Stimulated activated CD8-positive, alpha-beta memory T cell treated with anti-CD3 and anti-CD28 coated beads, Interleukin-15, amount 100 ng/mL, for 1 hour (primary cell): Measurements from ENCODE around the gene CDC5L.

Source experiments
- DNase-seq: peaks from one replicate; pipeline ENCODE4 v3.0.0-alpha.2; 2020; ENCODE audit warnings: low read depth

CDC5L gene

DNA sequence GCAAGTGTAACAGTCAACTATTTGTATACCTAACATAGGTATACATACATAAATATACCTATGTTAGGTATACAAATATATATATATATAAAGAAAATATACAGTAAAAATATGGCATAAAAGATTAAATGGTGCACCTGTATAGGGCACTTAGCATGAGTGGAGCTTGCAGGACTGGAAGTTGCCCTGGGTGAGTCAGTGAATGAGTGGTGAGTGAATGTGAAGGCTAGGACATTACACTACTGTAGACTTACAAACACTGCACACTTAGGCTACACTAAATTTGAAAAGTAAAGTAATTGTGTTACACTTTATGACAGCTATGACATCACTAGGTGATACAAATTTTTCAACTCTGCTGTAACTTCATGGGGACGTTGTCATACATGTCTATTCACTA is 65.6 kb downstream of the CDC5L start:
- DNase-seq, result no peak

DNA sequence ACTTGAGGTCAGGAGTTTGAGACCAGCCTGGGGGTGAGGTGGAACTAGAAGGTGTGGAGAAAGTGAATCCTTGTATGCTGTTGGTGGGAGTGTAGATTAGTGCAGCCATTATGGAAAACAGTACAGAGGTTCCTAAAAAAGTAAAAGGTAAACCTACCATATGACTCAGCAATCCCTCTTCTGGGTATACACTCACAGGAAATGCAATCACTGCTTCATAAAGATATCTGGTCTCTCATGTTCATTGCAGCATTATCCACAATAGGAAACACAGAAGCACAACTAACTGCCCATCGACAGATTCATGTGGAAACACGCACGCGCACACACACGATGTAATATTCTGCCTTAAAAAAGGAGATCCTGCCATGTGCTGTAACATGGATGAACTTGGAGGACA is 66.7 kb downstream of the CDC5L start:
- no peak for DNase-seq

DNA sequence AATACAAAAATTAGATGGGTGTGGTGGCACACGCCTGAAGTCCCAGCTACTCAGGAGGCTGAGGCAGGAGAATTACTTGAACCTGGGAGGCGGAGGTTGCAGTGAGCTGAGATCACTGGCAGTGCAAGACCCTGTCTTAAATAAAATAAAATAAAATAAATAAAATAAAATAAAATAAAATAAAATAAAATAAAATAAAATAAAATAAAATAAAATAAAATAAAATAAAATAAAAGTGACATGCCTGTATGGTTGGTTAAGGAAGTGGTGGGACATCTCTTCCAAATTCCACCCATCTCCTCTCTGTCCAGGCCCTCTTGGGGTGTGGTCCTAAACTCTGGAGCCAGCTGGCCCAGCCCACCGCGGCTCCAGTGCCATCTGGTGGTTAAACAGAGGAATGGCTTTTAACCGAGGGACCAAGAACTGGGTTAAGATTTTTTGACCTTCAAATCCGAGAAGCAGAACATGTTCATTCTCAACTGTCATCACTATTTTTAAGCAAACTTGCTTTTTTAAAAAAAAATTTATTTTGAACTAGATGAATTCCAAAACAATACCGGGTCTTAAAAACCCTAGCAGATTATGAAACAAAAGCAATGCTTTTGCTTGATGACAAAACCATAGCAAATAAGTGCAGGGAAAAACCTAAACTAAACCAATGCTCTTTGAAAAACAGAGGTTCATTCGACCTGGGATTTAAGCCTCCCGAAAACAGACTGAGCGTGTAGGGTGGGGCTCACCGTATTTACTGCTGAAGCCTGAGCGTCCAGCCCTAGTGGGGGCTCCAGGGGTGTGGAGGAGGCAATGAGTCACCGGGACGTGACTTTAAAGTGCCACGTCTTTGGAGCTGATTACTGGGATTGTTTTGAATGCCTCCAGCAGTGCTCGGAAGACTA is 68.8 kb downstream of the CDC5L start:
- DNase-seq, result no peak

DNA sequence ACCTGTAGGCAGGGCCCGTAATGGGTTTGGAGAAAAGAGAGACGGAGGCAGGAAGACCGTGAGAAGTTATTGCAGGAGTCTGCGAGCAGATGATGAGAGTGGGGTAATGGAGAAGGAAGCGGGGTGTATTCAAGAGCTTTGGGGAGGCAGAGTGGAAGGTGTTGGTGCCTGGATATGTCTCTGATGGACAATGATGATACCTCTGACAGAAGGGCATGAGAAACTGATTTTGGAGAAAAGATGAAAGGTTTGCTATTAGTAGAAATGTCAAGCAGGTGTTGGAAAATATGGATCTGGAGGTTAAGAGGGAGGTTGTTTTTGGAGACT is 69.4 kb downstream of the CDC5L start:
- no peak for DNase-seq

DNA sequence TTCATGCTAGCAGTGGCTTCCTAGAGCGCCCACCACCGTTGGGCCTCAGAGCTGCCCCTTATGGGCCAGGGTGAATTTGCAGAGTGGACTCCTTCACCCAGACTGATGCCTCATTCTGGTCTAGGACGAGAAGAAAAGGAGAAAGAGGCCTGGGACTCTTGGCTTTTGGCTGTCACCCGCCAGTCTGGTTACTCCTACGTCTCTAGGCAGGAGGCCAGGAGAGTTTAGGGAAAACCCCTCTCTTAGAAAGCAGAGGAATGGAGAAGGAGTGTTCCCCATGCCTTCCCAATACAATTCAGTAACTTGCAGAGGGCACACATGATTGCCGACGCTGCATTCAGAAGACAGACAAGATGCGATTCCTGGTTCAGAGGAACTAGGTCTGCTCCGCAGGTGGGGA is 70.1 kb downstream of the CDC5L start:
- no peak for DNase-seq

DNA sequence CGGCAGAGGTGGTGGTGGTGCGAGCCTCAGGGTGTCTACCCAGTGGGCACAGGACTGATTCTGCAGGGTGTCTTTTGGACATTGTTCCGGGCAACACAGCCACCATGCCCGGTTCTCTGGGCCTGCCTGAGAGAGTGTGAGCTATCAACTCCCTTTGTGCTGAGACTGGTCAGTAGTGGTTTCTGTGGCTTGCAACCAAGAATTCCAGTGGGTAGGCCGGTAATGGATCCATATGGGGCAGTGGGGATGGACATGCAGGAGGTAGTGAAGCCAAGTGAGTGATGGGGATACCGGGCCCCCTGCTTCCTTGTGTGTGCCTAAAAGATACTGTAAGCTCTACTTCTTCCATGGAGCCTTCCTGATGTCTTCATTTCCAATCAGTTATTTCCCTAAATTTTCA is 71.0 kb downstream of the CDC5L start:
- no peak for DNase-seq

DNA sequence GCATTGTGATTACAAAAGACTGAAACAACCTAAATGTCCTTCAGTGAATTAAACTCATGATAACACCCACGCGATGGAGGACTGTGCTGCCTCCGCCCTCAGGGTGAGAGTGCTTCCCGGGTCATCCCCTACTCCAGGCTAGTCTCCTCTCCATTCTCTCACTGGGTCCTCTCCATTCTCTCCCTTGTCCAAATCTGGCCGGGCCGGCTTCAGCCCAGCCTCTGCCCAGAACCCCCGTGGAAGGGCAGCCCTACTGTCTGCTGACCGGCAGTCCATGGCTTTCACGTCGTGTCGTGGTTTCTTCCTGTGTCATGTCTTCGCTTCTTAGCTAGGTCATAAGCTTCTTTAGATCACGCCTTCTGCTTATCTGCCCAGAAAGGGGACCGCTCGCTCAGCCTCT is 74.8 kb downstream of the CDC5L start:
- no peak for DNase-seq

DNA sequence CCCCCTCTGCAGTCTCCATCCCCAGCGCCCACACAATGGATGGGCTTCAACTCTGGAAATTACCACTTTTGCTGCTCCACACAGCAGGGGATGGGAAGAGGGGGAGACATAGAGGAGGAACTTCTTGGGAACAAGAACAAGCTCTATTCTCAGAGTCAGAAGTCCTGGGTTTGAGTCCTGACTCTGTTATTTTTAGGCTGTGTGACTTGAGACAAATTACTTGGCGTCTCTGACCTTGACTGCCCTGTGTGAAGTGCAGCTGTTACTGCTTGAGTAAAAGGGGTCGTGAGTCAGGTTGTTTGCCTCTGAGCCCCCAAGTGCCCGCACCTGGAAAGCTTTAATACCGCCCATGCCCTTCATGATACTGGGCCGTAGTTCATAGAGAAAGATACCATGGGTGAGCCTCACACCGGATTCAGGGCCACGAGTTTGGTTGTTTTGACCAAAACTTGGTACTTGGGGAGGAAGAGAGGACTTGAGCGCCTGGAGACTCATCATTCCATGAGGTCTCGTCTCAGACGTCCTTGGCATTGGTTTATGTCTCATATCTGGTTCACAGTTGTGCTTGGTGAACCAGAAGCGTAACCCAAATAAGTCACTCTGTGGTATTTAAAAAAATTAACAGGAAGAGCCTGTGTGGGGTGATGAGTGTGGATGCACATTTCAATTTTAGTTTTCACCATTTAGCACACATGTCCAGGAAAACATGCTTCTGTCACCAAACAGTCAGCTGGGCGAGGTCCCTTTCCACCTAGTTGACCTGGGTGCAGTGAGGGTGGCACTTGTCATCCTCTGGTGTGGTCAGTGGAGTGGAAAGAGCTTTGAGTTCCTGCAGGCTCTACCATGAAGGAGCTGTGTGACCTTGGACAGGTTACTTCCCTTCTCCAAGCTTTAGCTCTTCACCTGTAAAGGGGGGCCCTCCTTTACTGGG is 75.6 kb downstream of the CDC5L start:
- DNase-seq, result no peak

DNA sequence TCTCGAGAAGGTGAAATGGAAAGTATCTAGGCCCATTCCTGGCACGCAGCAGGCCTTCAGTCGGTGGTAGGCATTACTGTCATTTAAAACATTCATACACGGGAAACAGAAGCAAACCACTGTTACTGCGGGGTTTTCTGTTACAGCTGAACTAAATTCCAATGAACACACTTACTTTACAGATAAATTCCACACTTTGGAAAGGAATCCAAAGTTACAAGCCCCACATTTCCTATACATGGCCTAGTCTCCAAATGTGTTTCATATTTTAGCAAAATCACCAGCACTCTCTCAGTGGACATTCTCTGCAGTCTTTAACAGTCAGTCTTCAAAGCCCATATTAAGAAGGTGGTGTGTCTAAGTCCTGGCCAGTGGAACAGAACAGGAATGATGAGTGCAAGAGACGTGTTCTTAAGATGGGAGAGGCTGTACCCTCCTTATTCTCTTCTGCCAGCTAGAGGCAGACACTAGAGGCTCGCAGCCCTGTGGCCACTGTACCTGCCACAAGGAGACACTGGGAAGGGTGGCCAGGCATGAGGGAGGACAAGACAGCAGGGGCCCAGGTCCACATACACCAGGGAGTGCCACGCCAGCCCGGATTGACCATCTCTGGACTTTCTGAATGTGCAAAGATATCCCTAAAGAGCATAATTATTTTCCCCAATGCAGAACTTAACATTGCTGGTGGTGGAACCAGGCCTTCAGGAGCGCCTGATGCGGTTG is 76.4 kb downstream of the CDC5L start:
- DNase-seq, result no peak

DNA sequence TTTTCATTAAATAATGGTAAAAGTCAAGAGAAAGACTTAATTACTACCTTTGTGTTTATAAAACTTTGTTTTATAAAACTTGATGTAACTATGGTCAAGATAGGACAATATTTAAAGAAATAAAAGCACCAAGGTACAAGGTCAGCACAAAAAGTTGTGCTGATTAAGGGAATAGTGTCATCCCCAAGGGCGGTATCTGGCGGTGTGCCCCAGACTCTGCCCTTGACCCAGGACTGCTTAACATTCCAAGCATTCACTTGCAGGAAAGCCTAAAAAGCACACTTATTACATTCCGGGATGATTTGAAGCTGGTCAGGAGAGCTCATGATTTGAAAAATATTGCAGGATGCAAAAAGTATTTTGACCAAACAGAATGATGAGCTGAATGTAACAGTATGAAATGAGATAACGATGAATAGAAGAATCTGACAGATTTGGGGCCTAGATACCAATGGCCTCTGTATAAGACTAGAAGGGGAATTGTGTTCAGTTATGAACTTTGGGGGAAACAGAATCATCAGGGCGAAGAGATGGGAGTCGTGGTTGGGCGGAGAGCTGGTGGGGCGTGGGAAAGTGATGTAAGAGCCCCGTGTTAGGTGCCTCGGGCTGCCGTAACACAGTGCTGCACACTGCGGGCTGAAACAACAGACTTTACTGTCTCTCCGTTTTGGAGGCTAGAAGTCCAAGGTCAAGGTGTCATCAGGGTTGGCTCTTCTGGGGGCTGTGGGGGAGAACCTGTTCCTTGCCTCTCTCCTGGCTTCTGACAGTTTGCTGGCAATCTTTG is 77.2 kb downstream of the CDC5L start:
- no peak for DNase-seq

DNA sequence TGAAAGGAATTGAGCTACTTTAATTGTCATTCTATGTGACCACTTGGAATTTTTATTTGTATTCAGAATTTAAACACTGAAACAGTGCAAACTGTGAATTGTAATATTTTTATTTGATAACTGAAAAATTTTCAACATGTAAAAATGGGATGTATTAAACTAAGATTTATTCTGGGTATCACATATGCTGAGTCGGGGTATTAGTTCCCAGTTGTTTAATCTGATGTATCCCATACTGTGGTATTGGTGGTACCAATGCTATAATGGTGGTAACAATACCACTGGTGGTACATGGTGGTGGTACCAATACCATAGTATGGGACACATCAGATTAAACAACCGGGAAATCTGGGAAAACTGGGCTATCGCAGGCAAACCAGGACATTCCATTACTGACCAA is 79.4 kb downstream of the CDC5L start:
- DNase-seq, result no peak

DNA sequence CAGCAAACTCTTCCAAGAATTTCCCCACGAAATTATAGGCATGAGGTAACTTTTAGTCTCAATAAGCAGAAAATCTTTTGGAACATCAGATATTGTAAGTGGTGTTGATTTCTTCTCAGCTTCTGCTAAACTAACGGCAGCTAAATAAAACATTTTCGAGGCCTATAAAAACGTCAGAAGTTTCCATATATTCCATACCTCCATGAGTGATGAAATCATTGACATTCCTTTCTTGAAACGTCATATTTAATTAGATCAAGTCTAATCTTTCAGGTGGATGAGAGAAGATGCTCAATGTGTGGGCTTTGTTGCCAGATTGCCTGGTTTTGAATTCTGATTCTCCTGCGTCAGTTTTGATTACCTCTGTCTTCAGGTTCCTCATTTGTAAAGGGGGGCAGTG is 81.3 kb downstream of the CDC5L start:
- no peak for DNase-seq

DNA sequence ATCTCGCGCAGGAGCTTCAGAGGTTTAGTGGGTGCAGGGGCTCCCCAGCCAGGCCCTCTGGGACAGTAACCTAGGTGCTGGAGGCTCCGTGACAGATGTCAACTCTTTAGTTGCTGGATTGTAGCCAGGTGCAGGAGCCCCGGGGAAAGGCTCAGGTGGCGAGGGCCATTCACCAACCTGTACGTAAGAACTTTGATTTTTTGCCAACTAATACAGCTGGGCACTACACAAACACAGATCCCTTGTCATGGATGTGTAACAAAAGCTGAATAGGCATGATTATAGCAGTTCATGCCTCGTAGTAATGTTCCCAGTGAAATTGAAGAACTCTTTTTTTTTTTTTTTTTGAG is 82.6 kb downstream of the CDC5L start:
- DNase-seq, result no peak

DNA sequence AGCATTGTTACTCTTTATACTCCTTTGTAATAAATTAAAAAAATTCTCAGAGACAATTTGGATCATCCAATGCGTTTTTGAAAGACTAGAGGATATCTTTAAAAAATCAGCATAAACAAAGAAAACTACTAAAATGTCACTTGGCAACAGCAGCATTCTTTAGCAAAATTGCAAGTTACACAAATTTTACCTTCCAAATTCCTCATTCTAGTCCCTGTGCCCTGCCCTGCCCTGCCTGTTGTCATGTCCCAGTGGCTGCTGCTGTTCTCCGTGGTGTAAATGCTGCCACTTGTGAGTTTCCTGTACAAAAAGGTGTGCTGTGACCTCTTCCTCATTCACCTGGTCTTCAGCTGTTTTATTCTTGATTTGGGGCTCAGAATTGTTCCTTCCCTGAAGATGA is 83.2 kb downstream of the CDC5L start:
- no peak for DNase-seq

DNA sequence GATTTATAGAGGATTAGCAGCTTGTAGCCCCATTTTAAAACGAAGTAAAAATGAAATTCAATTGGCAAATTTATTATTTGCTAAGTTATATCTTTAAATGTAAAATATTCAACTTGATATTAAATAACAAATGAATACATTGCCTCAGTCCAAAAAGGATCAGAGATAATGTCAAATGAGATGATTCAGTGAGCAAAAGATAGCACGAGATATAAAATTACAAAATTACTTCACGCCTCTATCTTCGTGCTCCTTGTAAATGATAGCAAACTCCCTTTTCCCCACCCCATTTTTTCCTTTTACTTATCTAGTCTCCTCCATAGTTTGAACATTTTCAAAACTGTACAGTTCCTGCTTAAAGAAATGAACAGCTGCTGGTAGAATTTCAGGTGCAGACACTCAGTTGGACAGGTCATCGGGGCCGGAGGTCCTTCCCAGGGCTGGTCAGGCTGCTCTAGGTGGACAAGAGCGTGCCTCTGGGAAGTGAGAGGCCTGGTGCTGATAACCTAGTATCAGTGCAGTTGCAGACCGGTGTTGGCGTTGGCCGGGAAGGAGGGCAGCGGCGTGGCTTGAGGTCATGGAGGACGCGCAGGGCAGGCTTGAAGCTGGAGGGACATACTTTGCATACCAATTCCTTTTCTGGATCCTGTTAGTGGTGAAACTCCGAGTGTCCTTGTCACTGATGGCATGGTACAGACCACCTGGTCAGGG is 83.9 kb downstream of the CDC5L start:
- DNase-seq, result no peak

DNA sequence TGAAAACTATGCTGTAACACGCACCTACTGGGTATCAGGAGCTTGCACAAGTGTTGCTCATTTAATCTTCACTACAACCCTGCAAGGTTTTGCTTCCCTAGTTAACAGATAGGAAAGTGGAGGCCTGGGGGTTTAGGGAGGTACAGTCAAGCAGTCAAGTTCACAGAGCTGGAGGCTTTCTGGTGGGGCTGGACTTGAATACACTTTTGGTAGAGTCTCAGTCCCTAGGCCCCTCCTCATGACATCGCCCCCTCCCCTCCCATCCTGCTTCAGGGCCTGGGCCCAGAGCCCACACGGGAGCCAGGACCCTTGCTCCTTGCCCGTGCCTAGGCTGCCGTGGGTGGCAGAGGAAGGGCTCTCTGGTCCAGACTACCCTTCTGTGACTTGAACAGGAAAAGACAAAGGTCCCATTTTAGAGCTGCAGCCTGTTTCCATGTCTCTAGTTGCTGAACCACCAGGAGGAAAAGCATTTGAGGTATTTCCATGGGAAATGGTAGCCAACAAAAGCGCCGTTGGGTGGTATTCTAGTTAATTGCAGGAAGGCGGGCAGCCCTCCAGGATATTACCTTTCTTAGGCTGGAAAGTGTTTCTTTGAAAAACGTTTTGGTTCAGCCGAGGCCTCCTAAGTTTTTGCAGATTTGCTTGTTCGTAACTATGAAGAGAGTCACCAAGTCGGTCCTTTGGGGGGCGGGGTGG is 84.9 kb downstream of the CDC5L start:
- DNase-seq, result no peak

DNA sequence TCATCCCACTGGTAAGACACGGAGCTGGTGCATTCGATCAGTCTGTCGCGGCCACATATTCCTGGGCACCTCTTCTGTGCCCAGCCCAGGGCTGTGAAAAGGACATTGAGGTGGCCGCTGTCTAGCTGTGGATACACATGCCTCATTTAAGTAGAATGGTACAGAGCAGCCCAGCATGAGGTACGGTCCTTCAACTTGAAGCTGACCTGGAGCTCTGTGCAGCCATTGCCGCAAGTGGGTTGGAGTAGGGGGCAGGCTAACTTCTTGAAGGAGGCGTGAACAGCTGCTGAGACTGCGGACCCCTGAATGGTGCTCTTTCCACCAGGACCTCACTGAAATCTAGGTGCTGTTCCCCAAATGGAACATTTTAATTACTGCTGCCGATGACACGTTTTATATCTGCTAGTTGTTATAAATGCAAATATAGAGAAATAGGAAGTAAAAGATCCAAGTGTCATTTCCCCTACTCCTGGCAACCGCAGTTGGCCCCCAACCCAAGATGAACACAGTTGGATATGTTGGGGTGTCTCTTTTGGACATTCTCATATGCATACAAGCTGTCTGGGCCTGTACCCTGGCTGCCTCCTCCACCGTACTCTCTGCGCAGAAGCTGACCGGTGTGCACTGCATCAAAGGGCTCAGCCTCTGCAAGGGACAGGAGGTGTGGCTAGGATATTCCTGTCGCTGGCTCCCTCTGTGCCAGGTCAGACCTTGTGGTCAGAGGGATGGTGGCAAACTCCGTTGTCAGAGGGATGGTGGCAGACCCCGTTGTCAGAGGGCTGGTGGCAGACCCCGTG is 86.1 kb downstream of the CDC5L start:
- DNase-seq, result no peak

DNA sequence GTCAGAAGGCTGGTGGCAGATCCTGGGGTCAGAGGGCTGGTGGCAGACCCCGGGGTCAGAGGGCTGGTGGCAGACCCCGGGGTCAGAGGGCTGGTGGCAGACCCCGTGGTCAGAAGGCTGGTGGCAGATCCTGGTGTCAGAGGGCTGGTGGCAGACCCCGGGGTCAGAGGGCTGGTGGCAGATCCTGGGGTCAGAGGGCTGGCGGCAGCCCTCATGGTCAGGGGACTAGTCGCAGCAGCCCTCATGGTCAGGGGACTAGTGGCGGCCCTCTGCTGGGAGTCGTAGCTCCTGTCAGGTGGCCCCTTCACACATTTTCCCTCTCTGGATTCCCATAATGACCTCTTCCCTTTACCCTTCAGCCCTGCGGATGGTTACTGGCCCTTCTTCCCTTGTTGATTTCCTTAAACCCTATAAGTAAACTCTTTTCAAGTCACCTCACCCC is 86.7 kb downstream of the CDC5L start:
- no peak for DNase-seq

DNA sequence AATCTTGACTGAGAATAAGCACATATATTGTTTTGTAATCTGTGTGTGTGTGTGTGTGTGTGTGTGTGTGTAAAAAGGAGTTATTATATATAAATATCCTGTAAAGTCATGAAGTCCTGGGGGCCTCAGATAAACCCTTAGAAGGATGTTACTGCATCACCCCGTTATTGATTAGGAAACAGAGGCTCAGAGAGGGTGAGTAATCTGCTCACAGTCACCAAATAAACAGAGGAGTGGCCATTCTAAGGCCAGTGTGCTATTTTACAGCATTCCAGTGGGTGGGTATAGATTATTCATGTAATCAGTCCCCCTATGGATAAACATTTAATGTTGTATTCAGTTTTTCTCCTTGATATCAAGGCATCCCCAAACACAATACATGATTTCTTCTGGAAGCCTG is 87.1 kb downstream of the CDC5L start:
- DNase-seq, result no peak

DNA sequence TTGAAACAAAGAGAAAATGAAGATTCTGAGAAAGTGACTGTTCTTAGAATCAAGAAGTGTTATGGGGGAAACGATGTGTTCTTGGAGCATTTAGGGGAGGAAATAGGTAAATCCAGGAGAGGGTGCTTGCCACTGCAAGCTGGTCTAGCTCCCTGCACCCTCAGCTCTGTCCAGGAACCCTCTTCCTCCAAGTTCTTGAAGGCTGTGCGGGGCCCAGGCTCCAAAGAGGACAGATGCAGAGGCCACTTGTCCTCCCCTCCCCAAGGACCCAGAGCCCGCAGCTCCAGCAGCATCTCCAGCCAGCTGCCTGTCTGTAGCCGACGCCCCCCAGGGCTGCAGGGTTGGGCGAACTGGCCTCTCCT is 87.9 kb downstream of the CDC5L start:
- no peak for DNase-seq
